OCI-LY1 (cell line): ENCODE measurements around the gene LHX2.

Experiments
- H2AFZ ChIP-seq: fragments of 200-600 bp; sonication (generic), shearing (Covaris generic); 2 replicates; pipeline ENCODE4 v1.6.0; 2014; ENCODE audit warnings: antibody characterized with exemption, mild to moderate bottlenecking, low read length
- H3F3A ChIP-seq: fragments of 200-600 bp; sonication (generic), shearing (Covaris generic); 2 replicates; pipeline ENCODE4 v1.6.0; 2014; ENCODE audit warnings: mild to moderate bottlenecking, antibody characterized with exemption, low read length, moderate library complexity; ENCODE audit not compliant: insufficient read depth
- H3K27ac ChIP-seq: fragments of 200-600 bp; sonication (generic); 2 replicates; pipeline ENCODE4 v1.5.1; 2014; ENCODE audit warnings: low read length, mixed run types, mild to moderate bottlenecking, low read depth; ENCODE audit not compliant: poor library complexity, severe bottlenecking
- H3K27me3 ChIP-seq: fragments of 200-600 bp; sonication (generic); 2 replicates; pipeline ENCODE4 v1.6.0; 2014; ENCODE audit warnings: antibody characterized with exemption, mild to moderate bottlenecking, low read length, moderate library complexity; ENCODE audit not compliant: insufficient read depth
- H3K36me3 ChIP-seq: fragments of 200-600 bp; sonication (generic); 2 replicates; pipeline ENCODE4 v1.6.1; 2014; ENCODE audit warnings: mild to moderate bottlenecking, antibody characterized with exemption, low read length, moderate library complexity, mixed read lengths; ENCODE audit not compliant: insufficient read depth
- H3K4me1 ChIP-seq: fragments of 200-600 bp; sonication (generic); 2 replicates; pipeline ENCODE4 v1.5.1; 2014; ENCODE audit warnings: mild to moderate bottlenecking, low read length, moderate library complexity; ENCODE audit not compliant: insufficient read depth, severe bottlenecking
- H3K4me2 ChIP-seq: fragments of 200-600 bp; sonication (generic), shearing (Covaris generic); 2 replicates; pipeline ENCODE4 v1.6.1; 2014; ENCODE audit warnings: low read length
- H3K4me3 ChIP-seq: fragments of 200-600 bp; sonication (generic); 2 replicates; pipeline ENCODE4 v1.5.1; 2014; ENCODE audit warnings: low read length, low read depth, mild to moderate bottlenecking, mixed read lengths; ENCODE audit not compliant: poor library complexity, severe bottlenecking
- H3K79me2 ChIP-seq: fragments of 200-600 bp; shearing (Covaris generic); 2 replicates; pipeline ENCODE4 v1.6.1; 2016; ENCODE audit warnings: mixed run types, low read length, mixed read lengths; ENCODE audit not compliant: insufficient read depth
- H3K9ac ChIP-seq: fragments of 200-600 bp; sonication (generic), shearing (Covaris generic); 2 replicates; pipeline ENCODE4 v1.6.1; 2014; ENCODE audit warnings: mild to moderate bottlenecking, low read length, mixed read lengths
- H3K9me2 ChIP-seq: fragments of 200-600 bp; sonication (generic), shearing (Covaris generic); 2 replicates; pipeline ENCODE4 v1.6.1; 2014; ENCODE audit warnings: low read depth, mild to moderate bottlenecking, low read length, mixed read lengths
- H3K9me3 ChIP-seq: fragments of 200-600 bp; shearing (Covaris generic); 2 replicates; pipeline ENCODE4 v1.6.1; 2014; ENCODE audit warnings: low read length, mixed read lengths
- H4K20me1 ChIP-seq: fragments of 200-600 bp; sonication (generic), shearing (Covaris generic); 2 replicates; pipeline ENCODE4 v1.6.0; 2016; ENCODE audit warnings: mild to moderate bottlenecking, low read length; ENCODE audit not compliant: insufficient read depth
- EZH2 ChIP-seq: fragments of 200-600 bp; sonication (generic), shearing (Covaris generic); IDR thresholded peaks from 2 replicates; pipeline ENCODE4 v1.8.0; 2017; ENCODE audit warnings: borderline replicate concordance, mixed run types, mild to moderate bottlenecking, antibody characterized with exemption, low read length, moderate library complexity, mixed read lengths
- TF ChIP-seq, protein P1 (sequence below): fragments of 200-600 bp; sonication (generic), shearing (Covaris generic); IDR thresholded peaks from 2 replicates; pipeline ENCODE4 v1.5.1; 2017; ENCODE audit warnings: mild to moderate bottlenecking, antibody characterized with exemption, low read length, moderate library complexity, mixed read lengths

Gene LHX2

DNA sequence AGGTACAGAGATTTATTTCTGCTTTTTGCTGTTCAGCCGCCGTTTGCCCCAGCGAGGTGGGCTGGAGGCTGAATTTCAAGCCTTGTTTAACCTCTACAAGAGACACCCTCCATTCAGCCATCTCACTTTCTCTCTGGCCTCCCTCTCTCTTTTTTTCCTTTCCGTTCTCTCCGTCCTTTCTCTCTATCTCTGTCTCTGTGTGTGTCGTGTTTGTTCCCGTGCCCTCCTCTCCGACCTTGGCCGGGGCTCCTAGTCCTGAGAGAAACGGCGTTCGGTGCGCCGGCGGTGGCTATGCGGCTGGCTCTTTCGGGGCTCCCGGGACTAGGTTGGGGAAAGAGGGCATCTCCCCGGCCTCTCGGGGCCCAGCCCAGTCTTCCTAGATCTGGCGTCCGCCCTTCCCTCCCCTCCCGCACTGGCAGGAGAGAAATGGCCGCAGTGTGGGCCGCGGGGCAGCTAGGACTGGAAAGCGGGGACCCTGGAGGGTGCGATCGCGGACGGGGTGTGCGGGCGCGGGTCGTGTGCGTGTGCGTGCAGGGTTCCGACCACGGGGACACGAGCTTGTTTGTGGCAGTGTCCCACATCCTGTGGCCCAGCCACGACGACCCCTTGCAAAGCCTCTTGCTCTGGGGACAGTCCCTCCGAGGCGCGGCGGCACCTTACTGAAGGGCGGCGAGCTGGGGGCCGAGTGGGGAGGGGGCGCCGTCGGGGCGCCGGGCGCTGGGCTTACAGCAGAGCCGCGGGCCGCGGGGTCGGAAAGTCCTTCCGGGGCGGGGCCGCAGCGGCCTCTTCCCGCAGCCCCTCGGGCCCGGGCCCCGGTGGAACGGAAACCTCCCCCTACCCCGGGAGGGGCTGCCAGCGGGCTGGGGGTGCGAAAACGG, 5.7 kb downstream of the LHX2 start:
- no peaks in the 10 kb centered on the region for H3K79me2 ChIP-seq
- no peak overlapping the region for H3K4me2 ChIP-seq
- H3F3A ChIP-seq: no peaks in the 10 kb centered on the region
- no peak overlapping the region for H3K4me3 ChIP-seq
- H3K27me3 ChIP-seq: peaks cover 5% of the 10 kb centered on the region; the same call in 1 of the 2 replicates
- H3K36me3 ChIP-seq: no peaks in the 10 kb centered on the region
- H3K27ac ChIP-seq: no peak overlapping the region
- no peaks in the 10 kb centered on the region for H4K20me1 ChIP-seq
- H3K9me3 ChIP-seq: no peaks in the 10 kb centered on the region
- TF ChIP-seq, protein P1, sequence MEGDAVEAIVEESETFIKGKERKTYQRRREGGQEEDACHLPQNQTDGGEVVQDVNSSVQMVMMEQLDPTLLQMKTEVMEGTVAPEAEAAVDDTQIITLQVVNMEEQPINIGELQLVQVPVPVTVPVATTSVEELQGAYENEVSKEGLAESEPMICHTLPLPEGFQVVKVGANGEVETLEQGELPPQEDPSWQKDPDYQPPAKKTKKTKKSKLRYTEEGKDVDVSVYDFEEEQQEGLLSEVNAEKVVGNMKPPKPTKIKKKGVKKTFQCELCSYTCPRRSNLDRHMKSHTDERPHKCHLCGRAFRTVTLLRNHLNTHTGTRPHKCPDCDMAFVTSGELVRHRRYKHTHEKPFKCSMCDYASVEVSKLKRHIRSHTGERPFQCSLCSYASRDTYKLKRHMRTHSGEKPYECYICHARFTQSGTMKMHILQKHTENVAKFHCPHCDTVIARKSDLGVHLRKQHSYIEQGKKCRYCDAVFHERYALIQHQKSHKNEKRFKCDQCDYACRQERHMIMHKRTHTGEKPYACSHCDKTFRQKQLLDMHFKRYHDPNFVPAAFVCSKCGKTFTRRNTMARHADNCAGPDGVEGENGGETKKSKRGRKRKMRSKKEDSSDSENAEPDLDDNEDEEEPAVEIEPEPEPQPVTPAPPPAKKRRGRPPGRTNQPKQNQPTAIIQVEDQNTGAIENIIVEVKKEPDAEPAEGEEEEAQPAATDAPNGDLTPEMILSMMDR: no peak
- TF ChIP-seq EZH2: no peak
- H3K9ac ChIP-seq: no peak overlapping the region
- peaks cover 9% of the 10 kb centered on the region for H3K4me1 ChIP-seq
- no peak overlapping the region for H2AFZ ChIP-seq
- no peaks in the 10 kb centered on the region for H3K9me2 ChIP-seq

DNA sequence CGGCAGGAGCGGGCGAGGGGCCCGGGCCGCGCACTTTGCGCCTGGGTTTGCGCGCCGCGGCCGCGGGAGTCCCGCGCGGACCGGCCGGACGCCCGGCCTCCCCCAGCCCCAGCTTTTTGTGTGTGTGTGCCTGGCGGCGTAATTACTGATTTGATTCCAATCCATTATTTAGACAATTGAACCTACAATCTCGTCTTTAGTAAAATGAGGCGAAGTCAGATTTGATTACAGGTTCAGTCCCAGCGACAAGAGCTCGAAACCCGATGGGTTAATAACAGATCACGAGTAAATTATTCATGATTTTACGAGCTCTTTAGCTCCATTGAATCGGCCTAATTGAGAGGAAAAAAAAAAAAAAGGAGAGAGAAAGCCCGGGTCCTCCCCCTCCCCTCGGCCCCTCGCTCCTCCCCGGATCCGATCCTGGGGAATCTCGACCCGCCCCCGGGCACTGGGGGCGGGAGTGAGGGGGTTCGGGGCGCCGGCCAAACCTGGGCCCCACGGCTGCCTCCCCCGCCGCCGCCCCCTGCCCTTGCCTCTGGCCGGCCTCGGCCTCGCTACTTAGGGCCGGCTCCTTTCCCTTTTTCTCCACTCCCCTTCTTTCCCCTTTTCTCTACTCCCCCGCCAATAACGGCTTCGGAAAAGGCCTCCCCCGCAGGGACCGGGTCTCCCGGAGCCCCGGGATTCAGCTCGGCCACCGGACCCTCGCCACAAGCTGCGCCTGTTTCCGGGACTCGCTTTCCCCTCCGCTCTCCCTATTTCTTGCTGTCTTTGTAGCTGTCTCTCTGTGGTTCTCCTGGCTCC, 6.6 kb downstream of the LHX2 start:
- no peaks in the 10 kb centered on the region for H3K9me2 ChIP-seq
- H3K4me3 ChIP-seq: no peak overlapping the region
- no peaks in the 10 kb centered on the region for H4K20me1 ChIP-seq
- H2AFZ ChIP-seq: no peak overlapping the region
- H3K4me2 ChIP-seq: no peak overlapping the region
- no peak overlapping the region for H3K9ac ChIP-seq
- H3K9me3 ChIP-seq: no peaks in the 10 kb centered on the region
- H3K79me2 ChIP-seq: no peaks in the 10 kb centered on the region
- no peak overlapping the region for H3K27ac ChIP-seq
- H3K4me1 ChIP-seq: peaks cover 9% of the 10 kb centered on the region
- TF ChIP-seq EZH2: no peak
- TF ChIP-seq, protein P1: no peak
- no peaks in the 10 kb centered on the region for H3K36me3 ChIP-seq
- no peaks in the 10 kb centered on the region for H3F3A ChIP-seq
- peaks cover 5% of the 10 kb centered on the region; the same call in 1 of the 2 replicates for H3K27me3 ChIP-seq

- no peak overlapping the region for H3K27ac ChIP-seq
- no peaks in the 10 kb centered on the region for H3K9me2 ChIP-seq
- H3F3A ChIP-seq: no peaks in the 10 kb centered on the region
- H3K79me2 ChIP-seq: no peaks in the 10 kb centered on the region
- H3K9ac ChIP-seq: no peak overlapping the region
- no peak for TF ChIP-seq EZH2
- TF ChIP-seq, protein P1: no peak
- H2AFZ ChIP-seq: no peak overlapping the region
- H3K36me3 ChIP-seq: no peaks in the 10 kb centered on the region
- H3K4me2 ChIP-seq: no peak overlapping the region
- H3K27me3 ChIP-seq: peaks cover 5% of the 10 kb centered on the region; the same call in 1 of the 2 replicates
- peaks cover 9% of the 10 kb centered on the region for H3K4me1 ChIP-seq
- H3K9me3 ChIP-seq: no peaks in the 10 kb centered on the region
- H3K4me3 ChIP-seq: no peak overlapping the region
- no peaks in the 10 kb centered on the region for H4K20me1 ChIP-seq
These were observed 7.4 kb downstream of the LHX2 start for GRCh38 chr9:124018730-124019697.
